K562 (cell line): Measurements from ENCODE around the gene ZBTB8B. TPM values are rescaled to one million over a fixed set of nuclear protein-coding genes. Genes with fewer than 3 reads are reported as not detected.
A peak's percentile ranks its signal among the peaks of the same experiment; 100 is the strongest.

Experiments
- ARNT ChIP-seq, 2 experiments: fragments of 450-650 bp; IDR thresholded peaks; 2 replicates each; pipeline ENCODE4 v1.6.1; 2016; ENCODE audit warnings: mild to moderate bottlenecking in 1 of 2
- DLX4 ChIP-seq: fragments of 250-450 bp; sonication (Bioruptor Pico); IDR thresholded peaks from 2 replicates; pipeline ENCODE4 v1.6.1; 2021; ENCODE audit warnings: mild to moderate bottlenecking
- ETS2 ChIP-seq: IDR thresholded peaks from 2 replicates; pipeline ENCODE4 v1.6.1; 2016; ENCODE audit warnings: borderline replicate concordance, missing genetic modification characterization, mild to moderate bottlenecking, moderate library complexity, missing compliant biosample characterization; ENCODE audit not compliant: poor library complexity, severe bottlenecking
- FOXJ2 ChIP-seq: fragments of 200-800 bp; sonication (Bioruptor generic); IDR thresholded peaks from 2 replicates; pipeline ENCODE4 v1.6.1; 2016; ENCODE audit warnings: missing genetic modification characterization, missing compliant biosample characterization
- HNRNPUL1 ChIP-seq: fragments of 200-400 bp; formaldehyde crosslinking; IDR thresholded peaks from 2 replicates; pipeline ENCODE4 v1.6.1; 2017; ENCODE audit warnings: low read length
- KLF16 ChIP-seq: IDR thresholded peaks from 2 replicates; pipeline ENCODE4 v1.6.1; 2016; ENCODE audit warnings: antibody characterized with exemption
- MCM3 ChIP-seq: fragments of 450-650 bp; IDR thresholded peaks from 2 replicates; pipeline ENCODE4 v1.6.1; 2016
- MNT ChIP-seq, 2 experiments: fragments of 450-650 bp; conservative IDR thresholded peaks; 2 replicates each; pipeline ENCODE4 v1.6.1; 2017; ENCODE audit warnings: mild to moderate bottlenecking in 2 of 2, moderate library complexity in 2 of 2
- MXD1 ChIP-seq: fragments of 250-450 bp; sonication (Bioruptor Pico); IDR thresholded peaks from 2 replicates; pipeline ENCODE4 v1.8.0; 2021; ENCODE audit warnings: borderline replicate concordance, mild to moderate bottlenecking, moderate library complexity; ENCODE audit not compliant: poor library complexity, severe bottlenecking
- OTX1 ChIP-seq: fragments of 450-650 bp; formaldehyde crosslinking; IDR thresholded peaks from 2 replicates; pipeline ENCODE4 v1.4.0; 2022; ENCODE audit warnings: mild to moderate bottlenecking
- PML ChIP-seq: IDR thresholded peaks from 2 replicates; pipeline ENCODE4 v1.6.1; 2012; ENCODE audit warnings: low read length, inconsistent platforms
- RAD51 ChIP-seq: fragments of 450-650 bp; IDR thresholded peaks from 2 replicates; pipeline ENCODE4 v1.7.1; 2016; ENCODE audit warnings: low read depth, mild to moderate bottlenecking, borderline replicate concordance
- SFPQ ChIP-seq: fragments of 200-400 bp; formaldehyde crosslinking; IDR thresholded peaks from 2 replicates; pipeline ENCODE4 v1.6.1; 2017; ENCODE audit warnings: mild to moderate bottlenecking, low read depth, low read length, moderate library complexity
- SMAD3 ChIP-seq: fragments of 450-650 bp; formaldehyde crosslinking; conservative IDR thresholded peaks from 2 replicates; pipeline ENCODE4 v1.4.0; 2020; ENCODE audit warnings: mild to moderate bottlenecking
- THRB ChIP-seq: fragments of 450-650 bp; formaldehyde crosslinking; conservative IDR thresholded peaks from 2 replicates; pipeline ENCODE4 v1.4.0; 2022; ENCODE audit warnings: mild to moderate bottlenecking, missing genetic modification characterization
- U2AF1 ChIP-seq: fragments of 200-400 bp; formaldehyde crosslinking; optimal IDR thresholded peaks from 2 replicates; pipeline ENCODE3; 2017; ENCODE audit warnings: mild to moderate bottlenecking, low read depth, low read length, moderate library complexity
- U2AF2 ChIP-seq: fragments of 200-400 bp; formaldehyde crosslinking; optimal IDR thresholded peaks from 2 replicates; pipeline ENCODE3; 2017; ENCODE audit warnings: low read depth, mild to moderate bottlenecking, low read length
- ZBTB12 ChIP-seq: fragments of 250-450 bp; sonication (Bioruptor Pico); IDR thresholded peaks from 2 replicates; pipeline ENCODE4 v1.4.0; 2020
- ZFP1 ChIP-seq: fragments of 450-650 bp; formaldehyde crosslinking; IDR thresholded peaks from 2 replicates; pipeline ENCODE4 v1.4.0; 2020; ENCODE audit warnings: mild to moderate bottlenecking, mixed read lengths
- ZKSCAN1 ChIP-seq: fragments of 150-350 bp; IDR thresholded peaks from 2 replicates; pipeline ENCODE4 v1.6.1; 2016; ENCODE audit warnings: low read depth, low read length
- ZNF644 ChIP-seq: fragments of 200-800 bp; sonication (Bioruptor generic); IDR thresholded peaks from 2 replicates; pipeline ENCODE4 v1.6.1; 2016; ENCODE audit warnings: low read depth, missing genetic modification characterization, missing compliant biosample characterization
- ZNF696 ChIP-seq: fragments of 250-450 bp; sonication (Bioruptor Pico); conservative IDR thresholded peaks from 2 replicates; pipeline ENCODE4 v1.4.0; 2020; ENCODE audit warnings: mild to moderate bottlenecking, moderate library complexity
- polyA plus RNA-seq, 8 experiments: library from polyadenylated mRNA; depleted of rRNA in 4 of 8; stranded (reverse) in 5 of 8; unstranded in 3 of 8; fragments of >200 nt; fragmentation: Nextera tagmentation in 2 of 8; fragmentation: Illumina TruSeq in 1 of 8; extraction: Ambion mirVana in 2 of 8; extraction: Trizol in 1 of 8; gene quantifications; 2 replicates each; pipeline versions ENCODE4 v1.2.1 to v1.2.3, GENCODE V29; 2011 to 2014; ENCODE audit warnings: inconsistent platforms in 1 of 8, missing spikeins in 1 of 8
- total RNA-seq, 7 experiments: library from RNA; depleted of rRNA in 6 of 7; stranded (reverse); fragments of >200 nt in 6 of 7; fragmentation: Illumina TruSeq in 2 of 7; extraction: Trizol in 2 of 7; gene quantifications; 2 replicates each; pipeline versions ENCODE4 v1.2.1 to v1.2.3, GENCODE V29; 2011 to 2021; ENCODE audit warnings: low replicate concordance in 1 of 7

Gene ZBTB8B
- total and polyA plus RNA-seq, 9 of the 15 experiments (the other 6 are each of a cell fraction or from before 2014, with no cell fraction given): not detected

GRCh38 chr1:32500387-32501209 lies 35.7 kb downstream of the ZBTB8B start (continued):
- no peak for TF ChIP-seq ARNT (IDR thresholded peaks at IDR 0.05)
- no peak for TF ChIP-seq KLF16
- no peak for TF ChIP-seq ZBTB12 (CRISPR knock-in tag)
- no peak for TF ChIP-seq SFPQ
- no peak for TF ChIP-seq PML
- no peak for TF ChIP-seq ZFP1
- TF ChIP-seq ZNF644: peak; percentile 45; the same call in 1 of the 2 replicates
- TF ChIP-seq OTX1: no peak
- TF ChIP-seq U2AF1: no peak
- TF ChIP-seq FOXJ2: no peak
- no peak for TF ChIP-seq MNT (conservative IDR thresholded peaks at IDR 0.05)
- no peak for TF ChIP-seq MXD1 (CRISPR knock-in tag)
- no peak for TF ChIP-seq MCM3
- no peak for TF ChIP-seq ZNF696 (CRISPR knock-in tag)
- no peak for TF ChIP-seq DLX4
- no peak for TF ChIP-seq THRB (CRISPR knock-in tag)
- TF ChIP-seq U2AF2: no peak
- TF ChIP-seq ZKSCAN1: no peak
- no peak for TF ChIP-seq RAD51
- no peak for TF ChIP-seq ETS2 (tag)
- TF ChIP-seq SMAD3: no peak
- no peak for TF ChIP-seq HNRNPUL1
